ENCODE data around the gene GARIN3.

The GARIN3 gene

DNA sequence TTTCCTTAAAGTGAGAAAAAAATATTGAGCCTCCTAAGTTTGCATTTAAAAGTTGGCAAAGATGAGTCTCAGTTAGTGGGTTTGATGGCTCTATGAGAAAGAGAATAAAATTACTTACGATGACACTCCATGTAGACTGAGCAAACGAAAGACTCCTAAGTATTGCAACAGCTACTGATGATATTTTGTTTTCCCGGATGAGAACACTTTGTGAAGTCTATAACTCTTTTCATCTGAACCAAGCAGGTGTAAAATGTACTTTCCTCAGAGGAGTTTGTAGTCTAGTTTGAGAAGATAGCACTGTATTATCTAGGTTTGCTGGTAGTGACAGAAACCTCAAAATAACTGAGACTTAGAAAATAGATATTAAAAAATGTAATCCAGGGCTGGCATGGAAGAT lies 12.9 kb upstream of the GARIN3 start:
- TF ChIP-seq OSR1 (CRISPR knock-in tag; IDR thresholded peaks at IDR 0.05), result no peak
- no peak for TF ChIP-seq ZNF8 (CRISPR knock-in tag; IDR thresholded peaks at IDR 0.05)
- no peak for ATAC-seq

DNA sequence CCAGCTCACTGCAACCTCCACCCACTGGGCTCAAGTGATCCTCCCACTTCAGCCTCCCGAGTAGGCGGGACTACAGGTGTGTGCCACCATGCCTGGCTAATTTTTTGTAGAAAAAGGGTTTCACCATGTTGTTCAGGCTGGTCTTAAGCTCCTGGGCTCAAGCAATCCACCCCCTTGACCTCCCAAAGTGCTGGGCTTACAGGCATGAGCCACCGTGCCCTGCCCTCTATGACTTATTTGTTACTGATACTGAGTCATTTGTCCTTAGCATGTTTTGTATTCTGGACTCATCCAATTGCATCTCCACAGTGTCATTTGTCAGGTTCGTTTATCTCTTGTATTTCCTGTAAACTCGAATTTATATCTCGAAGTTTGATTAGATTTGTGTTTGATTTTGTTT lies 11.9 kb upstream of the GARIN3 start:
- ATAC-seq, result no peak

DNA sequence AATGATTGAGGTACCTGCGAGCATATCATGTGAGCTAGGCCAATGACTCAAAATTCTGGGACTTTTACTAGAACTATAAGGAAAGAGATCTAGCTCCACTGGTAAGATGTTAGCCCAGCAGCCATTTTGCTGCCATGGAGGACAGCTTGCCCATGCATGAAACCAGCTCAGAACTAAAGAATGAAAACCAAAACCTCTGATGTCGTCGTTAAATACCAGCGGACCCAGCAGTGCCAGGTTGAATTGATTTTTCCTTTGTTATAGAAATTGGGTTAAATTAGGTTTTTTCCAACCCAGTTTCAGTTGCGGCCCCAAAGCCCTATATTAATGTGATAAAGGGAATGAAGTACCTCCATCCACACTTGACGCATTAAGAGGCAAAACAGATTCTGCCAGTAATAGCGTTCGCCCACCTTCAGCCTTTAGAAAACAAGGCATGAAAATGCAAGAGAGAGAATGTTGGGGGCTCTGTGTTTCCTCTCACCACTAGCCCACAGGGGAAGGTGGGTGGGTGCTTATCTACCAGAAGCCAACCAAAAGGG lies 9.1 kb upstream of the GARIN3 start:
- ATAC-seq, result no peak
- TF ChIP-seq BACH2 (CRISPR knock-in tag; IDR thresholded peaks at IDR 0.05; ENCODE audit: borderline replicate concordance) (no peak), CSDC2 (CRISPR knock-in tag; IDR thresholded peaks at IDR 0.05) (no peak)
- TF ChIP-seq, protein P1, sequence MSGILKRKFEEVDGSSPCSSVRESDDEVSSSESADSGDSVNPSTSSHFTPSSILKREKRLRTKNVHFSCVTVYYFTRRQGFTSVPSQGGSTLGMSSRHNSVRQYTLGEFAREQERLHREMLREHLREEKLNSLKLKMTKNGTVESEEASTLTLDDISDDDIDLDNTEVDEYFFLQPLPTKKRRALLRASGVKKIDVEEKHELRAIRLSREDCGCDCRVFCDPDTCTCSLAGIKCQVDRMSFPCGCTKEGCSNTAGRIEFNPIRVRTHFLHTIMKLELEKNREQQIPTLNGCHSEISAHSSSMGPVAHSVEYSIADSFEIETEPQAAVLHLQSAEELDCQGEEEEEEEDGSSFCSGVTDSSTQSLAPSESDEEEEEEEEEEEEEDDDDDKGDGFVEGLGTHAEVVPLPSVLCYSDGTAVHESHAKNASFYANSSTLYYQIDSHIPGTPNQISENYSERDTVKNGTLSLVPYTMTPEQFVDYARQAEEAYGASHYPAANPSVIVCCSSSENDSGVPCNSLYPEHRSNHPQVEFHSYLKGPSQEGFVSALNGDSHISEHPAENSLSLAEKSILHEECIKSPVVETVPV (CRISPR knock-in tag; IDR thresholded peaks at IDR 0.05), result no peak
- TF ChIP-seq, protein P2, sequence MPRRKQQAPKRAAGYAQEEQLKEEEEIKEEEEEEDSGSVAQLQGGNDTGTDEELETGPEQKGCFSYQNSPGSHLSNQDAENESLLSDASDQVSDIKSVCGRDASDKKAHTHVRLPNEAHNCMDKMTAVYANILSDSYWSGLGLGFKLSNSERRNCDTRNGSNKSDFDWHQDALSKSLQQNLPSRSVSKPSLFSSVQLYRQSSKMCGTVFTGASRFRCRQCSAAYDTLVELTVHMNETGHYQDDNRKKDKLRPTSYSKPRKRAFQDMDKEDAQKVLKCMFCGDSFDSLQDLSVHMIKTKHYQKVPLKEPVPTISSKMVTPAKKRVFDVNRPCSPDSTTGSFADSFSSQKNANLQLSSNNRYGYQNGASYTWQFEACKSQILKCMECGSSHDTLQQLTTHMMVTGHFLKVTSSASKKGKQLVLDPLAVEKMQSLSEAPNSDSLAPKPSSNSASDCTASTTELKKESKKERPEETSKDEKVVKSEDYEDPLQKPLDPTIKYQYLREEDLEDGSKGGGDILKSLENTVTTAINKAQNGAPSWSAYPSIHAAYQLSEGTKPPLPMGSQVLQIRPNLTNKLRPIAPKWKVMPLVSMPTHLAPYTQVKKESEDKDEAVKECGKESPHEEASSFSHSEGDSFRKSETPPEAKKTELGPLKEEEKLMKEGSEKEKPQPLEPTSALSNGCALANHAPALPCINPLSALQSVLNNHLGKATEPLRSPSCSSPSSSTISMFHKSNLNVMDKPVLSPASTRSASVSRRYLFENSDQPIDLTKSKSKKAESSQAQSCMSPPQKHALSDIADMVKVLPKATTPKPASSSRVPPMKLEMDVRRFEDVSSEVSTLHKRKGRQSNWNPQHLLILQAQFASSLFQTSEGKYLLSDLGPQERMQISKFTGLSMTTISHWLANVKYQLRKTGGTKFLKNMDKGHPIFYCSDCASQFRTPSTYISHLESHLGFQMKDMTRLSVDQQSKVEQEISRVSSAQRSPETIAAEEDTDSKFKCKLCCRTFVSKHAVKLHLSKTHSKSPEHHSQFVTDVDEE (CRISPR knock-in tag; IDR thresholded peaks at IDR 0.05), result no peak

More for the DNA sequence above, 11.9 kb upstream of the GARIN3 start:
- no peak for TF ChIP-seq BACH2 (CRISPR knock-in tag; IDR thresholded peaks at IDR 0.05; ENCODE audit: borderline replicate concordance)
- TF ChIP-seq ZFP3 (CRISPR knock-in tag; IDR thresholded peaks at IDR 0.05), result no peak
- TF ChIP-seq, protein P3, sequence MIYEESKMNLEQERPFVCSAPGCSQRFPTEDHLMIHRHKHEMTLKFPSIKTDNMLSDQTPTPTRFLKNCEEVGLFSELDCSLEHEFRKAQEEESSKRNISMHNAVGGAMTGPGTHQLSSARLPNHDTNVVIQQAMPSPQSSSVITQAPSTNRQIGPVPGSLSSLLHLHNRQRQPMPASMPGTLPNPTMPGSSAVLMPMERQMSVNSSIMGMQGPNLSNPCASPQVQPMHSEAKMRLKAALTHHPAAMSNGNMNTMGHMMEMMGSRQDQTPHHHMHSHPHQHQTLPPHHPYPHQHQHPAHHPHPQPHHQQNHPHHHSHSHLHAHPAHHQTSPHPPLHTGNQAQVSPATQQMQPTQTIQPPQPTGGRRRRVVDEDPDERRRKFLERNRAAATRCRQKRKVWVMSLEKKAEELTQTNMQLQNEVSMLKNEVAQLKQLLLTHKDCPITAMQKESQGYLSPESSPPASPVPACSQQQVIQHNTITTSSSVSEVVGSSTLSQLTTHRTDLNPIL (CRISPR knock-in tag; IDR thresholded peaks at IDR 0.05; ENCODE audit: low read depth), result no peak
- no peak for TF ChIP-seq ISL1 (CRISPR knock-in tag; IDR thresholded peaks at IDR 0.05)
- TF ChIP-seq ZNF70 (CRISPR knock-in tag; IDR thresholded peaks at IDR 0.05), result no peak
- no peak for TF ChIP-seq RARB (CRISPR knock-in tag; IDR thresholded peaks at IDR 0.05)
- TF ChIP-seq, protein P1 (CRISPR knock-in tag; IDR thresholded peaks at IDR 0.05), result no peak
- no peak for TF ChIP-seq TCF4 (CRISPR knock-in tag; IDR thresholded peaks at IDR 0.05; ENCODE audit: borderline replicate concordance)
- no peak for TF ChIP-seq GLIS3 (CRISPR knock-in tag; IDR thresholded peaks at IDR 0.05)
- no peak for TF ChIP-seq ZFP30 (CRISPR knock-in tag; IDR thresholded peaks at IDR 0.05)
- TF ChIP-seq ZNF8 (CRISPR knock-in tag; IDR thresholded peaks at IDR 0.05), result no peak
- TF ChIP-seq ZNF565 (CRISPR knock-in tag; conservative IDR thresholded peaks at IDR 0.05; ENCODE audit: low read depth), result no peak
- TF ChIP-seq TOX (CRISPR knock-in tag; IDR thresholded peaks at IDR 0.05; ENCODE audit: borderline replicate concordance), result no peak
- no peak for TF ChIP-seq ESRRG (CRISPR knock-in tag; IDR thresholded peaks at IDR 0.05)
- TF ChIP-seq SNAI2 (CRISPR knock-in tag; IDR thresholded peaks at IDR 0.05), result no peak
- no peak for TF ChIP-seq OSR1 (CRISPR knock-in tag; IDR thresholded peaks at IDR 0.05)
- no peak for TF ChIP-seq PPARA (CRISPR knock-in tag; IDR thresholded peaks at IDR 0.05; ENCODE audit: borderline replicate concordance)

DNA sequence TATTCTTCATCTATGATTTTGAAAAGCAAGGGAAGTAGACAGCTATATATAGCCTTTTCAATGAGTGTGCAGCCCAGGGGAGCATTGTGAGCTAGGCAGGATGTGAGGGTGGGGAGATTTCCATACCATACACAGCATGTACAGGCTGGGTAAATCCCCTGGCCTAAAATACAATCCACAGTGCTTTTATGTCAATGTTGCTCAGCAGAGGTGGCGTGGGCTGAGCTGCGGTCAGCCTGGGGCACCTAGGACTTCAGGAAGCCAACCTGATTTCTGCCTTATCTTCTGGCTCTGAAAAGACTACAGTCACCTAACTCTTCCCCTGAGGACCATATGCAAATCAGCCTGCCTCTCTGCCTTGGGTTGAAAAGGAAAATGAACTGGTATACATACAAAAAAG lies 6.3 kb upstream of the GARIN3 start:
- TF ChIP-seq, protein P4, sequence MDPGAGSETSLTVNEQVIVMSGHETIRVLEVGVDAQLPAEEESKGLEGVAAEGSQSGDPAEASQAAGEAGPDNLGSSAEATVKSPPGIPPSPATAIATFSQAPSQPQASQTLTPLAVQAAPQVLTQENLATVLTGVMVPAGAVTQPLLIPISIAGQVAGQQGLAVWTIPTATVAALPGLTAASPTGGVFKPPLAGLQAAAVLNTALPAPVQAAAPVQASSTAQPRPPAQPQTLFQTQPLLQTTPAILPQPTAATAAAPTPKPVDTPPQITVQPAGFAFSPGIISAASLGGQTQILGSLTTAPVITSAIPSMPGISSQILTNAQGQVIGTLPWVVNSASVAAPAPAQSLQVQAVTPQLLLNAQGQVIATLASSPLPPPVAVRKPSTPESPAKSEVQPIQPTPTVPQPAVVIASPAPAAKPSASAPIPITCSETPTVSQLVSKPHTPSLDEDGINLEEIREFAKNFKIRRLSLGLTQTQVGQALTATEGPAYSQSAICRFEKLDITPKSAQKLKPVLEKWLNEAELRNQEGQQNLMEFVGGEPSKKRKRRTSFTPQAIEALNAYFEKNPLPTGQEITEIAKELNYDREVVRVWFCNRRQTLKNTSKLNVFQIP (CRISPR knock-in tag; IDR thresholded peaks at IDR 0.05; ENCODE audit: borderline replicate concordance, low read depth), result no peak
- no peak for TF ChIP-seq ZC3H10 (CRISPR knock-in tag; IDR thresholded peaks at IDR 0.05)
- no peak for TF ChIP-seq ZNF565 (CRISPR knock-in tag; conservative IDR thresholded peaks at IDR 0.05; ENCODE audit: low read depth)
- TF ChIP-seq PPARA (CRISPR knock-in tag; IDR thresholded peaks at IDR 0.05; ENCODE audit: borderline replicate concordance), result no peak
- no peak for TF ChIP-seq ISL1 (CRISPR knock-in tag; IDR thresholded peaks at IDR 0.05)
- TF ChIP-seq CSDC2 (CRISPR knock-in tag; IDR thresholded peaks at IDR 0.05), result no peak
- ATAC-seq, result no peak
